NCI-H1436 (cell line): ENCODE data around the gene C1orf94.
A peak's percentile ranks its signal among the peaks of the same experiment; 100 is the strongest.

Experiments
- DNase-seq: peaks from one replicate; lab custom pipeline; 2025; lab: John Stamatoyannopoulos, UW

Gene C1orf94

DNA sequence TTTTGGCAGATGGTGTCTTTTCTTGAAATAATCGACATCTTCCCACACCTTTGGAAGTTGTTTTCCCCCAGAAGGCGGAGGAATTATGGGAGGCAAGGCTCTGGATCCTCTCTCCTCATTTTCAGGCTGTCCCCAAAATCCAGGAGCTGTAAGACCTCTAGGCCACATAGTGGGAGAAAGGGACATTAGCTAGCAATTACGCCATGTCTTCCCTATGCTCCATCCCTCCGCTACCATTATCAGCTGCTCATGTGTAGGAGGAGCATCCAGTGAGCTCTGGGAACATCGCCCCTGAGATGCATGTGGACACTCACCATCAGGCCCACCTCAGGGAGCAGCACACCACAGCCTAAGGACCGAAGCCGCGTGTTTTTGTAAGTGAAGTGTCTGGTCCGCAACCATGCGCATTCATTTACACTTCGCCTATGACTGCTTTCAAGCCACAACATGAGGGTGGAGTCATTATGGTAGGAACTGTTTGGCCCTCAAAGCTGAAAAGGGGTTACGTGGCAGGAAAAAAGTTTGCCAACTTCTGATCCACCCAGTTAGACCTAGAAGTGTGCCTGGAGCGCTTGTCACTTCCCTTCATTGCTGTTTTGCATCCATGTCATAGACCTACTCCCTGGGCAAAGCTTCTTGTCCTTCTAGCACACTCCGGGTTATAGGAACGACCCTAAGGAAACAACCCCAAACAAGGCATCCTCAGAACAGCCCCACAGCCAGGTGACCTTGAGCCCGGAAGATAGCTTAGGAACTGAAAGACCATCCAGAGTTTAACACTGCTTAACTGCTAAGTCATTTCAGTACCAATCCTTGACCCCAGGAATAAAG lies 85.5 kb downstream of the C1orf94 start:
- DNase-seq, result no peak

- no peak for DNase-seq
Observed at GRCh38 chr1:34262921-34263320, 86.2 kb downstream of the C1orf94 start.

GRCh38 chr1:34263406-34263805 lies 86.7 kb downstream of the C1orf94 start:
- DNase-seq, result no peak

- no peak for DNase-seq
Observed at GRCh38 chr1:34265396-34265795, 88.7 kb downstream of the C1orf94 start.

GRCh38 chr1:34266127-34266951 lies 89.6 kb downstream of the C1orf94 start:
- DNase-seq, result peak; percentile 44

GRCh38 chr1:34267326-34267725 lies 90.6 kb downstream of the C1orf94 start:
- no peak for DNase-seq

DNA sequence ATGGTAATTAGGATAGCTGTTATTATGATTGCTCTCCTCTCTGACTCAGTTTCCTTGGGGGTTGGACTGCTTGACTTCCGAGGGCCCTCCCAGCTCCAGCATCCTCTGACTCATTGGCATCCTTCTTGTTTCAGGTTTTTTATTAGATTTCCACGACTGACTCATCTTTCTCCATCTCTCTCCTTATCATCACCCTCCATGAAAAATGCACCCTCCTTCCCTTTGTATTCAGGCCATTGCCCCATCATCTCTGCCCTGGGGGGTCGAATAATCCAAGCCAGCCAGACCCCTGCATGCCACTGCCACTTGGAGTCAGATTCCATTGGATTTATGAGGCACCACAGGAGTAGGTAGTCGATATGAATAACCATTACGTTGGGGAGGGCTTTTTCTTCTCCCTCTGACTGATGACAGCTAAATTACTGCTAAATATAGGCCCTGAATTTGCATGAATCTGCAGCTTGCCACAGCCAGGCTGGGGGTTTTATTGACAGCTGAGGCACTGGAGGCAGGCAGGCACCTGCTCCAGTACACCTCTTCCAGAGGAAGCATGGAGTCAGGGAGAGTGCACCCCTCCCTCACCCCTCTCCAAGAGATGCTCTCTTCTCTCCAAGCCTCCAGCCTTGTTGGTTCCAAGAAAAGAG lies 91.7 kb downstream of the C1orf94 start:
- no peak for DNase-seq
